Measurements from ENCODE around the gene DLG3.

The DLG3 gene

GRCh38 chrX:70527610-70528345, 83.1 kb downstream of the DLG3 start:
- DNase-seq, result no peak

DNA sequence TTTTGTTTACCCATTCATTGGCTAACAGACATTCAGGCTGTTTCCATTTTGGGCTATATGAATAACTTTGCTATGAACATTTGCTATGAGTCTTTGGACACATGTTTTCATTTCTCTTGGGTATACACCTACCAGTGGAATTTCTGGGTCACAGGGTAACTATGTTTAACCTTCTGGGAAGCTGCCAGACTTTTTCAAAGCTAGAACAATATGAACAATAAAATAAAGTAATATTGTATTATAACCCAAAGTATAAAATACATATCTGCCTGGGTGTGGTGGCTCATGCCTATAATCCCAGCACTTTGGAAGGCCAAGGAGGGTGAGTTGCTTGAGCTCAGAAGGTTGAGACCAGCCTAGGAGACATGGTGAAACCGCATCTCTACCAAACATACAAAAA, 90.6 kb downstream of the DLG3 start:
- no peak for DNase-seq

DNA sequence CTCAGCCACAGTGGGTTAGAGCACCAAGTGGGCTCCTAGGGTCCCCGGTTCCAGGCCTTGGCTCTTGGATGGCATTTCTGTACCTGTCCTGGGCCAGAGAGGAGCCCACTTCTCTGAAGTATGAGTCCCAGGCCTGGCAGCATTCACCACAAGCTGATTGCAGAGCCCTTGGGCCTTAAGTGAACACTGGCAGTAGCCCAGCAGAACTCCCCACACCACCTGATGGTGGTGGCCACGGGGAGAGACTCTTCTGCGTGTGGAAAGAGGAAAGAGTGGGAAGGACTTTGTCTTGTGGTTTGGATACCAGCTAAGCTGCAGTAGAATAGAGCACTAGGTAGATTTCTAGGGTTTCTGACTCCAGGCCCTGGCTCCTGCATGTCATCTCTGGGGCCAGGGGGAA, 104.8 kb downstream of the DLG3 start:
- DNase-seq, result no peak

DNA sequence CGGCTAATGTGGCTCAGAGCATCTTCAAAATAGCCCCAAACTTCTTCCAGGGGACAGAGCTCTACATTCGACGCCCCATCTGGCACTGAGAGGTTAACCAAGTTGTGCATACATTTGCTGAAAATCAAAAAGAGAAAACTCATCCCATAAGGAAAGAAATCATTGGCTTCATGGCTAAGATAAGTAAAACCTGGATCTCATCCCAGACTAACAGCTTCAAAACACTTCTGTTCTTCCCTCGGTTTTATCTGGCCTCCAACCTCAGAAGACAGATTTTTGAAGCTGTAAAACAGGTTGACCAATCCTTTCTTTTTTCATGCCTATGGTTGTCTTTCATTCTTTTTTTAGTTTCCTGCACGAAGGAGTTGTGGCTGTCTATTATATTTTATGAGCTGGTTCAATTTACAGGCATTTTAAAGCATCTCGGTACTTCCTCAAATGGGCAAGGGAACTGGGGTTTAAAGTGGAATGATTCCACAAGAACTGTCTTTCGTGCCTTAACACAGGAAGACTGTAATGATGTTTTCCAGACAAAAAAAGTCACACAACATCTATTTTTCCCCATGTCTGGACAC, 107.6 kb downstream of the DLG3 start:
- DNase-seq, result no peak

- DNase-seq, result no peak
Observed at GRCh38 chrX:70553516-70553915, 108.9 kb downstream of the DLG3 start.

- DNase-seq, result no peak
Observed at GRCh38 chrX:70554081-70554480, 109.4 kb downstream of the DLG3 start.

GRCh38 chrX:70554523-70554922, 109.9 kb downstream of the DLG3 start:
- DNase-seq, result no peak

DNA sequence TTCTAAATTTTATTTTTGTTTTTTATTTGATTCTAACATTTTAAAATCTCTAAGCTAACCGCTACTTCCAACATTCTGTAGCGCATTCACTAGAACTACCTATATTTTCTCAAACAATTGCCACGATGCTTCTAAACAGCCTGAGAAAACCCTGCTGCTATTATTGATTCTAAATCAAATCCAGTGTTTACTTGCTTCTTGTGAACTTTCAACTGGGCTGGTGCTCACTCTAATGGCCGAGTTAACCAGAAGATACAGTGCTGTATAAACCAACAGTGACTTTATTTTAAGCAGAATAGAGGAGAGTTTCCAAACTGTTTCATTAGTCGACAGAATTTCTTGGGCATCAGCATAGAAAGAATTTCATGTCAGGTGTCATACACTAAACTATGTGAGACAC, 110.3 kb downstream of the DLG3 start:
- no peak for DNase-seq

Measured in activated CD4-positive, alpha-beta T cell treated with anti-CD3 and anti-CD28 coated beads, Interleukin-2, amount 50 U/mL, for 4 hours (primary cell).